ENCODE data around the gene DCTN2. TPM values are rescaled to one million over a fixed set of nuclear protein-coding genes. Genes with fewer than 3 reads are reported as not detected.

Gene DCTN2
- polyA plus RNA-seq, 3 donors from 2014 or later = 90.2 to 99.0 (median 93.8) TPM

- Mint-ChIP-seq H3K36me3 (peaks cover 10 to 47% (median 24%) of the 10 kb centered on the region in 3 donors), H3K4me1 (no peaks in the 10 kb centered on the region), H3K4me3 (no peak overlapping the region), H3K27ac (no peak overlapping the region), H3K27me3 (ENCODE audit: low read depth in 3 of 3) (peaks cover 0 to 2% (median 0%) of the 10 kb centered on the region in 3 donors), H3K9me3 (no peaks in the 10 kb centered on the region)
- no peak for DNase-seq
These were observed 11.0 kb downstream of the DCTN2 start for GRCh38 chr12:57535764-57536596.

GRCh38 chr12:57534991-57535543 lies 11.9 kb downstream of the DCTN2 start:
- no peak for DNase-seq
- no peaks in the 10 kb centered on the region for H3K4me1 Mint-ChIP-seq
- H3K27me3 Mint-ChIP-seq (ENCODE audit: low read depth in 3 of 3) = peaks cover 0 to 2% (median 0%) of the 10 kb centered on the region in 3 donors
- no peaks in the 10 kb centered on the region for H3K9me3 Mint-ChIP-seq
- H3K27ac Mint-ChIP-seq = peak overlapping the region in 1 of 6 donors; percentile 24
- H3K4me3 Mint-ChIP-seq = no peak overlapping the region
- peaks cover 10 to 41% (median 24%) of the 10 kb centered on the region in 3 donors for H3K36me3 Mint-ChIP-seq

GRCh38 chr12:57534250-57534649 lies 12.7 kb downstream of the DCTN2 start:
- Mint-ChIP-seq H3K27ac (no peak overlapping the region), H3K36me3 (peaks cover 10 to 45% (median 24%) of the 10 kb centered on the region in 3 donors), H3K9me3 (no peaks in the 10 kb centered on the region), H3K27me3 (ENCODE audit: low read depth in 3 of 3) (peaks cover 0 to 2% (median 0%) of the 10 kb centered on the region in 3 donors), H3K4me1 (no peaks in the 10 kb centered on the region), H3K4me3 (no peak overlapping the region)
- DNase-seq = no peak

- Mint-ChIP-seq H3K4me1 (no peaks in the 10 kb centered on the region), H3K36me3 (peaks cover 6 to 39% (median 18%) of the 10 kb centered on the region in 3 donors), H3K27me3 (ENCODE audit: low read depth in 3 of 3) (peaks cover 0 to 2% (median 0%) of the 10 kb centered on the region in 3 donors), H3K9me3 (no peaks in the 10 kb centered on the region), H3K27ac (no peak overlapping the region), H3K4me3 (no peak overlapping the region)
- no peak for DNase-seq
These were observed 13.9 kb downstream of the DCTN2 start for GRCh38 chr12:57533108-57533507.

GRCh38 chr12:57531836-57532235 lies 15.2 kb downstream of the DCTN2 start:
- Mint-ChIP-seq H3K4me3 (no peak overlapping the region), H3K36me3 (peaks cover 6 to 38% (median 18%) of the 10 kb centered on the region in 3 donors), H3K27ac (peak overlapping the region in 2 of 6 donors; percentile 45 to 69), H3K27me3 (ENCODE audit: low read depth in 3 of 3) (no peaks in the 10 kb centered on the region), H3K4me1 (no peaks in the 10 kb centered on the region), H3K9me3 (no peaks in the 10 kb centered on the region)
- no peak for DNase-seq

- Mint-ChIP-seq H3K36me3 (peaks cover 6 to 34% (median 17%) of the 10 kb centered on the region in 3 donors), H3K4me3 (no peak overlapping the region), H3K4me1 (peaks cover 0 to 1% of the 10 kb centered on the region in 2 donors), H3K9me3 (no peaks in the 10 kb centered on the region), H3K27me3 (ENCODE audit: low read depth in 3 of 3) (no peaks in the 10 kb centered on the region), H3K27ac (peak overlapping the region in 1 of 6 donors; percentile 51)
- DNase-seq = no peak
These were observed 16.4 kb downstream of the DCTN2 start for GRCh38 chr12:57530396-57531142.

GRCh38 chr12:57529831-57530230 lies 17.2 kb downstream of the DCTN2 start:
- H3K4me3 Mint-ChIP-seq = no peak overlapping the region
- H3K27ac Mint-ChIP-seq = peak overlapping the region in 1 of 6 donors; percentile 51
- H3K9me3 Mint-ChIP-seq = no peaks in the 10 kb centered on the region
- peaks cover under 1 to 1% of the 10 kb centered on the region in 2 donors for H3K4me1 Mint-ChIP-seq
- no peak for DNase-seq
- H3K27me3 Mint-ChIP-seq (ENCODE audit: low read depth in 3 of 3) = no peaks in the 10 kb centered on the region
- peaks cover 6 to 34% (median 15%) of the 10 kb centered on the region in 3 donors for H3K36me3 Mint-ChIP-seq

GRCh38 chr12:57528831-57529555 lies 18.0 kb downstream of the DCTN2 start:
- Mint-ChIP-seq H3K36me3 (peaks cover 9 to 31% (median 12%) of the 10 kb centered on the region in 3 donors), H3K27me3 (ENCODE audit: low read depth in 3 of 3) (peaks cover 0 to 2% (median 0%) of the 10 kb centered on the region in 3 donors), H3K4me1 (peaks cover 8% of the 10 kb centered on the region in 2 donors), H3K4me3 (no peak overlapping the region), H3K27ac (peak overlapping the region in 1 of 6 donors; percentile 13), H3K9me3 (no peaks in the 10 kb centered on the region)
- no peak for DNase-seq

- Mint-ChIP-seq H3K36me3 (peaks cover 8 to 27% (median 11%) of the 10 kb centered on the region in 3 donors), H3K27ac (no peak overlapping the region)
These were observed 18.8 kb downstream of the DCTN2 start for GRCh38 chr12:57528176-57528575.

GRCh38 chr12:57527184-57527583 lies 19.8 kb downstream of the DCTN2 start:
- Mint-ChIP-seq H3K36me3 (peaks cover 3 to 17% (median 4%) of the 10 kb centered on the region in 3 donors), H3K4me1 (peaks cover 19 to 20% of the 10 kb centered on the region in 2 donors), H3K9me3 (no peaks in the 10 kb centered on the region), H3K4me3 (no peak overlapping the region), H3K27me3 (ENCODE audit: low read depth in 3 of 3) (peaks cover 10 to 12% (median 11%) of the 10 kb centered on the region in 3 donors), H3K27ac (peak overlapping the region in 2 of 6 donors; percentile 29 to 36)
- no peak for DNase-seq

More at GRCh38 chr12:57528176-57528575, 18.8 kb downstream of the DCTN2 start:
- DNase-seq = no peak
- peaks cover 5 to 8% (median 5%) of the 10 kb centered on the region in 3 donors for H3K27me3 Mint-ChIP-seq (ENCODE audit: low read depth in 3 of 3)
- H3K4me3 Mint-ChIP-seq = no peak overlapping the region
- H3K9me3 Mint-ChIP-seq = no peaks in the 10 kb centered on the region
- peaks cover 16 to 17% of the 10 kb centered on the region in 2 donors for H3K4me1 Mint-ChIP-seq

- Mint-ChIP-seq H3K27me3 (ENCODE audit: low read depth in 3 of 3) (peaks cover 16 to 18% (median 17%) of the 10 kb centered on the region in 3 donors), H3K36me3 (peaks cover 2 to 11% (median 3%) of the 10 kb centered on the region in 3 donors), H3K4me3 (no peak overlapping the region), H3K4me1 (peaks cover 25 to 26% of the 10 kb centered on the region in 2 donors), H3K9me3 (no peaks in the 10 kb centered on the region), H3K27ac (peak overlapping the region in 1 of 6 donors; percentile 29)
- DNase-seq = no peak
These were observed 20.4 kb downstream of the DCTN2 start for GRCh38 chr12:57526477-57527126.

GRCh38 chr12:57525615-57526383 lies 21.2 kb downstream of the DCTN2 start:
- no peak for DNase-seq
- H3K4me3 Mint-ChIP-seq = peak overlapping the region in 1 of 5 donors; percentile 42
- H3K27ac Mint-ChIP-seq = peak overlapping the region in 2 of 6 donors; percentile 21 to 28
- H3K4me1 Mint-ChIP-seq = peaks cover 33 to 34% of the 10 kb centered on the region in 2 donors
- H3K27me3 Mint-ChIP-seq (ENCODE audit: low read depth in 3 of 3) = peaks cover 21 to 25% (median 24%) of the 10 kb centered on the region in 3 donors
- H3K36me3 Mint-ChIP-seq = peaks cover 0 to 7% (median 3%) of the 10 kb centered on the region in 3 donors
- no peaks in the 10 kb centered on the region for H3K9me3 Mint-ChIP-seq

Data from immature natural killer cell (primary cell).